HG02798 (cell line): ENCODE measurements around the gene ACY1.

Experiments
- ATAC-seq: cut with Tn5 transposase; IDR thresholded peaks from one replicate; pipeline ENCODE4 v1.9.1; 2021; ENCODE audit warnings: mild to moderate bottlenecking; ENCODE audit not compliant: unreplicated experiment, poor library complexity

Gene ACY1

DNA sequence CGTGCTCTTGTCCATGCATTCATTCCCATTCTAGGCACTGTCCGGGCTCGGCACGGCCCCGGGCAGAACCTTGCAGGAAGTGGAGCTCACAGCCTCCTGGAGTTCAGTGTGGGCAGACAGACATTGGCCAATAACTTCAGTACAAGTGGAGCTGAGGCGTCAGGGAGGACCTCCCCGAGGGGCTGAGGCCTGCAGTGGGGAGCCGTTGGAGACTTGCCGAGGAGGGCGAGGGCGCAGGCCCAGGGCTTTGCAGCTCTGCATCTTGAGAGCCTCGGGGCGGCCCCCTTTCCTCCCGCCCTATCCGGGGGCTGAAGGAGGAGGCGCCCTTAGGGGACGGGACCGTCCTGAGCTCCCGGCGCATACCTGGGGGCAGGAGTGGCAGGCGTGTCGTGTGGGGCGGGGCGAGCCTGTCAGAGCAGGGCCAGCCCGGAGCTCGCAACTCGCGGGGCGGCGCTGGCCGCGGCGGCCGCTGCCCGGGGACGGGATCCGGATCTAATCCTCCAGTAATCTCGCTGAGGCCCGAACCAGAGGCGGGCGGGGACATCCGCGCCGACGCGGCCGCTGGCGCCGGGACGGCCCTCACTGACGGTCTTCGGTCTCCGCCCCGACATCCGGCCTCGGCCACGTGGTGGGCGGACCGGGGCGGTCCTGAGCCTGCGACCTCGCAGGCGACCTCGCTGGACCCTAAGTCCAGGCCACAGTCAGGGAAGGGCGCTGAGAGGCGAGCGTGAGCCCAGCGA lies at the start of gene ACY1:
Gene ACY1, plus strand, starts transcription at position 698 of the 740 bp plus-strand sequence. CDS start 530 bp downstream, outside the sequence.
- peak; percentile 81 for ATAC-seq

DNA sequence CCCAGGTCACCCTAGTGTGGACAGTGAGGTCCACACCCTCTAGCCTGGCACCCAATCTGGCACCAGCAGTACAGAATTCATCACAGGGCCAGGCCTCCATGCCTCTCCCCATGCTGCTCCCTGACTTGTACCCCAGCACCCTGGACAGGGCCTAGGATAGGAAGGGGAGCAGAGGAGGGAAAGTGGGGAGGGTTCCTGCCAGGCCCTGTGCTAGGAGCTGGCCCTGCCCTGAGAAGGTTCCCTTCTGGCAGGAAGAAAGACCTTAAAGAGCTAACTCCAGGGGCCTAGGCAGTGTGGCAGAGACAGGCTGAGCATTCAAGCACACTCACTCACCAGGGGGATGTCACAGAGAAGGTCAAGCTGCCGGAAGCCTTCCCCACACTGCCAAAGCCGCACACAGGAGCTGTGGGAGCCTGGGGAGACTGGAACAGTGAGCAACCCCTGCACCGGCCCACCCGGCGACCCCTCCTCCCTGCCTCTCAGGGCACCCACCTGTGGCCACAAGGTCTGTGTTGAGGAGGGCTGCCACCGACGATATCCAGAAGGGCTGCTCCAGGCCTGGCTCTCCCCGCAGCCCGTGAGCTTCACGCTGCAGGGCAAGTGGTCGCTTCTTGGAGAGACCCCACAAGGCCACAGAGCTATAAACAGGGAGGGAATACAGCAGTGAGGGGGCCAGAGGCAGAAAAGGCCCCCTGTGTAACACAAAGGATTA lies 49.0 kb upstream of the ACY1 start:
- no peak for ATAC-seq

DNA sequence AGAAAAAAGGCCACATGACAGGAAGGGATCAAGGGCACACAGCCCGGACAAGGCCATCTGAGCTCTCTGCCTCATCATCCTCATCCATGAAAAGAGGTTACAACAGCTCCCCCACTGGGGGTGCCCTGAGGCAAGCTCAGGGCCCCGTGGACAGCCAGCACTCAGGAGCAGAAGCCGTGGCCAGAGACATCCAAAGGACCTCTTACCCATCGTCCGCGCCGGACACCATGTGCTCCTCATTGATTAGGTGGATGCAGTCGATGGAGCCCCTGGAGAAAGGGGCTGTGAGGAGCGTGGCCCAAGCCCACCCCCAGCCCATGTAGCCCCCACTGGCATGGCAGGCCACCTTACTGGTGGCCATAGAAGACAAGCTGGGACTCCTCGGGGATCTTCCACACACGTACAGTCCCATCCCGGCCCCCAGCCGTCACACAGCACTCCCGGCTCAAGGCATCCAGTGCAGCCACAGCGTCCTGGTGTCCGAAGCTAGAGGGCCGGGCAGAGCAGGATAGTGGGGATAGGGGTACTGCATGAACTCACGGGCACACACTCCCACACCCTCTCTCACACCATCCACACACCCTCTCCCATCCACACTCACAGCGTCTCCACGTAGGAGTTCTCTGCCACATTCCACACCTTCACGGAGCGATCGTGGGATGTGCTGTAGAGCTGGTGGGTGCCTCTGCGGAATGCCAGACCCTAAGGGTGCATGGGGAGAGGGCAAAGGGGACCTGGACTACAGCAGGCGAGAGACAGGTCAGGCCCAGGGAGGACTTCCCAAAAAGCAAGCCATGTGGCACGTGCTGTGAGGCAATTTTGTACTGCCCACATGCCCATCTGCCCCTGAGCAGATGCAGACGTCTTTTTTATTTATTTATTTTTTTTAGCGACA lies 48.1 kb upstream of the ACY1 start:
- no peak for ATAC-seq

DNA sequence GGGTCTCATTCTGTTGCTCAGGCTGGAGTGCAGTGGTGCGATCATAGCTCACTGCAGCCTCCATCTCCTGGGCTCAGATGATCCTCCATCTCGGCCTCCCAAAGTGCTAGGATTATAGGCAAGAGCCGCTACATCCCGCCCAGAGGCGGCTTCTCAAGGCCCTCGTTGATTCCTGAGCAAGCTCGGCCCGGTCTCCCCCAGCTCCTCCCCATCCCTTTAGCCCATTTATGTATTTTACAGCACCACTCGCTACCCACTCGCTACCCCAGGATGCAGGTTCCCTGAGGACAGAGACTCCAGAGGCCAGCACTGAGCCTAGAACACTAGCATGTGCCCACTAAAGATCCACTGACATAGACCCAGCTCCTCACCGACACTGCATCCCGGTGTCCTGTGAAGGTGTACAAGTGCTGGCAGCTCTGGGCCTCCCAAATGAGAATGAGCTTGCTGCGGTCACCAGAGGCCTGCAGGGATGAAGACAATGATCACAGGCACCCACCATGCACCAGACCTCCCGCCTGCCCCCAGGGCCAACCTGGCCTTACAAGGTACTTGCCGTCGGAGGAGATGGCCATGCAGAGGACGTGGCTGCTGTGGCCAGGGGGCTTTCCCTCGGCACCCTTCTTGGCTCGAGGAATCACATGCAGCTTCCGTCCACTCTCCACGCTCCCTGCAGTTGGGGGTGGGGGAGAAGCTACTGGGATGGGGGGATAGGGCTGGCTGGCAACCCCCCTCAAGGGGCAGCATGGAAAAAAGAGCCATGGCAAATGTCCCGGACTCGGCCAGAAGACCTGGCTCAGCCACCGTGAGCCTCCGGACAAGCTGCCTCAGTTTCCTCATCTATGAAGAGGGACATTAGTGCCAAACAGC lies 47.2 kb upstream of the ACY1 start:
- ATAC-seq = no peak

DNA sequence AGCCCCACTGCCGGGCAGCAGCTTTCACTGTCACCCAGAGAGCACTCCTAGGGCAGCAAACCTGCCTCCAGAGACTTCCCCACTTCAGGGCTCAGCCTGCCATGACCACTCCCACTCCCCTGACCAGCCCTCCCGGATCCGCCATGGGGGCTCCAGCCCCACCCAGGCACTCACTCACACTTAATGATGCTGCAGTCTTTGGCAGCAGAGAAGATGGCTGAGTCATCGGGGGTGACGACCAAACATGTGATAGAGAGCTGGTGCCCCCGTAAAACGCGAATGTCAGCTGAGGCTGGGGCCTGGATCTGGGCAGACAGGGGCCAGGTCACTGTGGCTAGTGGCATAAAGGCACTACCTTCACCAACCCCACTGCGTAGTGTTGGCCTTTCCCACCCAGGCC lies 46.3 kb upstream of the ACY1 start:
- ATAC-seq = no peak

DNA sequence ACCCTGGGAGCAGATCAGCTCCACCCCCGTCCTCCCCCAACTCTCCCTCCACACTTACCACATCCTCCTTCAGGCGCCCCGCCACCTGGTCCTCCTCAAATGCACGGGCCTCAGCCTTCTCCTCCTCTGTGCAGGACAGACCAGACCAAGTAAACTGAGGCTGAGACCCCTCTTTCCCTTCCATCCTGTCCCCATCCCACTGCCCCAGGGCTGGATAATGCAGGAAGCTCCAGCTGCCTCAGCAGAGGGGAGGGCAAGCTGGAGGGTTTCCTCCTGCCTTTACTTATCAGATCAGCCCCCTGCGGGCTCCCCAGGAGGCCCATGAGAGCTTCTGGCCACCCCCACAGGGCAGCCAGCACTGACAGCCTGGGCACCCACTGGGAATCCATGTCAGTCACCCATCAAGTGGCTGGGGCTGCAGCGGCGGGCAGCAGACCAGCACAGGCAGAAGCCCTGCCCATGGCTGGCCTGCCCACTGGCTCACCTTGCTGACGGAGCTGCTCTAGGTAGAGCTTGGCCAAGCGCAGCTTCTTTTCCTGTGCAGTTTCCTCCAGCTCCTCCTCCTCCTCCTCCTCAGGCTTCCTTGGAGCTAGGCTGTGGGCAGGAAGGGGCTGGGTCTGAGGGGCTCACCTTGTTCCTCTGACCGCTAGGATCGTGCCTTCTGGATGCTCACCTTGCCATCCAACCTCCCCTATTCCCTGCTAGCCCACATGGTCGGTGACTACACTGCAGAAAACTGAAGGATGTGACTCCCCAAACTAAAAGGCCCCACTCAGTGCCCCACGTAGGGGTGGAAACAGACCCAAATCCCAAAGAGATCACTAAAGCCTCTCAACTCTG lies 45.5 kb upstream of the ACY1 start:
- ATAC-seq = no peak

DNA sequence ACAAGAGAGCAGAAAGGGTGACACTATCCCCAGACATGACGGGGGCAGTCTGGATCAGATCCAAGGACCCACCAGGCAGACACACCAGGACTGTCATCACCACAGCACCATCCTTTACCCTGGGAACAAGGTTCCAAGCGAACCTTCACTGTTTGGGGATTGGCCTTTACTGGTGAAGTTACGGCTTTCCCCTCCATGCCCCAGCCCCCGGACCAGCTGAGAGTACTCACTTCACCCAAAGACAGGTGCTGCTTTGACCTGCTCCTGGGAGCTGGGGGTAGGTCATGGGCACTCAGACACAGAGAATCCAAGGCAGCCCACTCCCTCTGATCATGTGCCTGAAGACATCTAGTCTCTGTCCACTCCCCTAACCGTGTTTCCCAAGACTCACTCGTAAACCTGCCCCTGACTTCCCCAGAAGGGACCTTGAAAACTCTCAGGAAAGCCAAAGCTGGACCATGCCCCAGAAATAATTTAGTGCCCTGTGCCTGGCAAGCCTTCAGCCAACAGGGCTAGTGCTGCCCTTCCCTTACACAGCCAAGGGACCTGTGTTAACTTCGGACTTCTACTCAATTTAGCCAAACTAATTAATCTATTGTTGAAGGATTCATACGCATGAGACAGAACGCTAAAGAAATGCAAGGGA lies 44.4 kb upstream of the ACY1 start:
- ATAC-seq = no peak

DNA sequence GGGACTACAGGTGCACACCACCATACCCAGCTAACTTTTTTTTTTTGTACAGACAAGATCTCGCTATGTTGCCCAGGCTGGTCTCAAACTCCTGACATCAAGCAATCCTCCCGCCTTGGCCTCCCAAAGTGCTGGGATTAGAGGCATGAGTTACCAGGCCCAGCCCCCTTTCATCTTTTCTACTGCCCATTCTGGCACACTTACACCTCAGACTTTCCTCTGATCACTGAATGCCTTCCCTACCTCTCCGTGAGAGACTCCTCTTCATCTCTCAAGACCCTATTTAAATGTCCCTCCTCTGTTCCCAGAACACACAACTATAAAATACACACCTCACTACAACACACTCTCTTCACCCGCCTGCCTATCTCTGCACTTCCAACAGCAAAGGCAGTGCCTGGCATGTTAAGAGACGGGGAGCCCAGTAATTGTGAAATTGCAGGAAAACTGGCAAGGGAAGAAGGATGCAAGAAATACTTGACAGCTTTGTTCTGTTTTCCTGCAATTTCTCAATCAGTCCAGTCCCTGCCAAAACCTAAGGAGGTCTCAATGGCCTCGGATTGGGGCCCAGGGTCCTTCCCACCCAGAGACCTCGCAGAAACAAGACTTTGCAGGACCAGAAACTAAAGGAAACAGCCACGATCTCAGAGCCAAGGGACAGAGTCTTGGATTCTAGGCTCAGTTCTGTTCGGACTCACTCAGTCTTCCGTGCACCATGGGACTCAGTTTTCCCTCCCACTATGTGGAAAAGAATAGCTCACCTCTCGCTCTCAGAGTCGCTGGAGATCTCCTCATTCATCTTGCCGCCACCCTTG lies 42.5 kb upstream of the ACY1 start:
- ATAC-seq = no peak

DNA sequence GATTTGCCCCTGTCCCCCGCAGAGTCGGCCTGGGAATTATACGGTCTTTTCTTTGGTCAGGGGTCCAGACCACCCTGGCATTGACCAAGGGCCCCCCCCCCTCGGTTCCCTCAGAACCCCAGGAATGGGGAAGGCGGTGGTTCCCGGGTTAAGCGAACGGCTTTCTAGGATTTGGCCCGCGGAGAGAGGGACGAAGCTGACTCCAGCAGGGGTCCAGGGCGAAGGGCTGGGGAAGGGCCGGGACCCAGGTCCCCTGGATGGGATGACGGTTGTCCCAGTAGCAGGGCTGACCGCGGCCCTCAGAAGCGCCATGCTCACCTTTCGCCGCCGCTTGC lies 41.9 kb upstream of the ACY1 start:
- no peak for ATAC-seq

DNA sequence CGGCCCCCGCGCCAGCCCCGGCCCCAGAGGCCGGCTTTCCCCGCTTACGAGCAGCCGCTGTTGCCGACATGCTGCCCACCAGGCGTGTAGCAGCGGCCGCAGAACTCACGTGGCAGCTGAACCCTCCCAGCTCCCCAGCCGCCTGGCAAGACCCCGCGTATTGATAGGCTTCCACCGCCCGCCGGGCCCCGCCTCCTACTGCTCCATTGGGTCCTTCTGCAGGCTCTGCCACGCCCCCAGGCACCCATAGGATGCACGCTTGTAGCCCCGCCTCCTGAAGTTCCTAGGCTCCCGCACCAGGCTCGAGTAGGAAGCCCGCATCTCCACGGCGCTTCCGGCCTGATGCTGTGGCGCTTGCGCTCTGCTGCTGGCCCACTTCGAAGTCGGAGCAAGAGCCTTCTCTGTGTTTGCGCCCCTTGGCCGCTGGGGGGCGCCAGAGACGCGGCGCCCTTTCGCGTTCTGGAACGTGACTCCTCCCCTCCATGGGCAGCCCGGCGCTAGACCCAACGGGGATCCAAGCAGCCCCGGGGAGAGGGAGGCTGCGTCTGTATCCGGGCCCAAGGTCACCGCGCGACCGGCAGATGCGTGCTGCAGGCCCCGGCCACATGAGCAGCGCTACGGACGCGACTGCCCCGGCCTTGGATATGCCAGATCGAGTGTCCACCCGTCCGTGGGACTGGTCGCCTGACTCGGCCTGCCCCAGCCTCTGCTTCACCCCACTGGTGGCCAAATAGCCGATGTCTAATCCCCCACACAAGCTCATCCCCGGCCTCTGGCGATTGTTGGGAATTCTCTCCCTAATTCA lies 41.3 kb upstream of the ACY1 start, which contains the start of the genes PARP3 and RRP9:
Gene PARP3, plus strand, starts transcription at position 566 of the 805 bp plus-strand sequence. CDS start 993 bp downstream, outside the sequence.
Gene RRP9, minus strand, starts transcription at position 107 of the 805 bp plus-strand sequence. Its CDS starts 37 bp downstream, at position 70.
- ATAC-seq = peak; percentile 93

DNA sequence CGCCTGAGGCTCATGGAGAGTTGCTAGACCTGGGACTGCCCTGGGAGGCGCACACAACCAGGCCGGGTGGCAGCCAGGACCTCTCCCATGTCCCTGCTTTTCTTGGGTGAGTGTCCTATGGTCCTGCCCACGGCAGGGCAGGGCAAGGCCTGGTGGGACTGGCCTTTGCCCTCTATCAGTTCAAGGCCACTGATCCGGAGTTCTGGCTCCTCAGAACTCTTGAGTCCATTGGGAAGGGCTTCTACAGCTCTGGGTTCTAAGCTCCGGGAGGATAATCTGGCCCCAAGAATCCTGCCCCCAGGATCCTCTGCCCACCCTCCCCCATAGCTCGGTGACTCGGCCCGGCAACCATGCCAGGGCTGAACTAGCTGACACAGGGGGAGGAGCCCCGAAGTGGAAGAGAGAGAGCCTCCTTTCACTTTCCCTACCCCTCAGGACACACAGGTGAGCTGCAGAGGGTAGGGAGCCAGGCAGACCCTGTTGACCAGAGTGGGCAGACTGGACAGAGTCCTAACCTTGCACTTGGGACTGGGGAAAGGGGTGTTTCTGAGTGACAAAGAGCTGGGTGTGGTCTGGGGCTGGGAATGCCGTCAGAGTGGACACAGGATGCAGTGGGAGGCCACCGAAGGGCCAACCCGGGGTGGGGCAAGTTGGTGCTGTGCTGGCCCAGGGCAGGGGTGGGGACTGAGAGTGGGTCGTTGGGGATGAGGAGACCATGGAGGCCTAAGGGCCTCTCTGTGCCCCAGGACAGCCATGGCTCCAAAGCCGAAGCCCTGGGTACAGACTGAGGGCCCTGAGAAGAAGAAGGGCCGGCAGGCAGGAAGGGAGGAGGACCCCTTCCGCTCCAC lies 40.5 kb upstream of the ACY1 start:
- peak; percentile 16 for ATAC-seq

DNA sequence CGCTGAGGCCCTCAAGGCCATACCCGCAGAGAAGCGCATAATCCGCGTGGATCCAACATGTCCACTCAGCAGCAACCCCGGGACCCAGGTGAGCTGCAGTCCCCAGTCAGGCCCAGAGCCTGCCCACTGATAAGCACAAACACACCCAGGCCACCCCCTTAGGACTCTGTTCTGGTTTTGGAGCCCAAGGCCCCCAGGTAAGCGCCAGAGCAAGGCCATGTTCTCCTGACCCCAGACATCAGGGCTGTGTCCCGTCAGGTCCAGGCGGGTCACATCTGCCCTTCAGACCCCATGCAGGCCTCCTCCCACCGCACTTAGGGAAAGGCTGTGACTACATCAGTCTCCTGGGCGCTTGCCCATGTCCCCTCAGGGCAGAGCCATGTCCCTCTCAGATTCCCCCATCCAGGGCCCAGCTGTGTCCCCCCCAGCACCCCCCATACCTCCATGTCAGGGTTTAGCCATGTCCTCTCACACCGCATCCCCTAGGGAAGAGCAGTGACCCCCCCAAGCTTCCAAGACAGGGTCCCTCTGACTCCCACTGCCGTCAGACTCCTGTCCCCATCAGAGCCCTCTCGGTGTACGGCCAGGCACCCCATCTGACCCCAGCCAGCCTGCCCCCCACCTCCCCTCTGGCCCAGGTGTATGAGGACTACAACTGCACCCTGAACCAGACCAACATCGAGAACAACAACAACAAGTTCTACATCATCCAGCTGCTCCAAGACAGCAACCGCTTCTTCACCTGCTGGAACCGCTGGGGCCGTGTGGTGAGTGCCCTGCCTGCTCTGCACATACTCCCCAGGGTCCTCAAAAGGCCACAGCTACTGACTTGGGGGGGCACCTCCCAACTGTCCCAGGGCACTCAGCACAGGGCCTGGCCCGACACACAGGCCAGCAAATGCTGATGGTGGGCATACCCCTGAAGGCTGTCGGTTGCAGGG lies 39.6 kb upstream of the ACY1 start:
- no peak for ATAC-seq

DNA sequence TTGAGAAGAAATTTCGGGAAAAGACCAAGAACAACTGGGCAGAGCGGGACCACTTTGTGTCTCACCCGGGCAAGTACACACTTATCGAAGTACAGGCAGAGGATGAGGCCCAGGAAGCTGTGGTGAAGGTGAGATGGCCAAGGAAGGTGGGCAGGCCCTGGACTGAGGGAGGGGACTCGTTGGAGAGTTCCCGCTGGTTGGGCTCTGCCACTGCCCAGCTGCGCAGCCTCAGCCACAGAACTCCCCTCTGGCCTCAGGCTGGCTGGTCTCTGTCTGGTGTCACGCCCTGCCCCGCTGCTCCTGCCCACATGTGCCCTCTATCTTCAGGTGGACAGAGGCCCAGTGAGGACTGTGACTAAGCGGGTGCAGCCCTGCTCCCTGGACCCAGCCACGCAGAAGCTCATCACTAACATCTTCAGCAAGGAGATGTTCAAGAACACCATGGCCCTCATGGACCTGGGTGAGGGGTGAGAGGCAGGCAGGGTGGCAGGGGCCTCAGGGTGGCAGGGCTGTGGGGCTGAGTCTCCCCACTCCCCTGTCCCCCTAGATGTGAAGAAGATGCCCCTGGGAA lies 38.8 kb upstream of the ACY1 start:
- no peak for ATAC-seq

DNA sequence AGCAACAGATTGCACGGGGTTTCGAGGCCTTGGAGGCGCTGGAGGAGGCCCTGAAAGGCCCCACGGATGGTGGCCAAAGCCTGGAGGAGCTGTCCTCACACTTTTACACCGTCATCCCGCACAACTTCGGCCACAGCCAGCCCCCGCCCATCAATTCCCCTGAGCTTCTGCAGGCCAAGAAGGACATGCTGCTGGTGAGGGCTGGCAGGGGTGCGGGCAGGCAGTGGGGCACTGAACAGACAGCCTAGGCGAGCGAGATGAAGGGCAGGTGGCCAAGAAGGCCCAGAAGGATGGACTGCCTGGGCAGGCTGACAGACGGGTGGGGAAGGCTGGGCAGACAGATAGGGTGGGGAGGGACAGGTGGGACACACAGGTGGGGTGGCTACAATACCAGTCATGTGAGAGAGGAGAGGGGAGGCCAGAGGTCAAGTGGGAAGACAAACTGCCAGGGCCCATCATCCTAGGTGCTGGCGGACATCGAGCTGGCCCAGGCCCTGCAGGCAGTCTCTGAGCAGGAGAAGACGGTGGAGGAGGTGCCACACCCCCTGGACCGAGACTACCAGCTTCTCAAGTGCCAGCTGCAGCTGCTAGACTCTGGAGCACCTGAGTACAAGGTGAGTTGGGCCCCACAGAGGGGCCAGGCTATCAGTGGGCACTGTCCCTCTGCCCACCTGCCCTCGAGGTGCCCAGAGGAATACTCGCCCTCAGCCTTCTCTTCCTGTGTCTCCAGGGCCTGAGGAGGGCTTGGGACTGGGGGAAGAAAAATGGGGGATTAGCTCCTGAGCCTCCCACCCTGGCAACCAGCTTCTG lies 38.1 kb upstream of the ACY1 start:
- no peak for ATAC-seq
